NAMALWA (cell line): ENCODE results near the gene SLC25A48.

Experiments
- DNase-seq: peaks from one replicate; pipeline ENCODE4 v3.0.0-alpha.2; 2015; ENCODE audit warnings: low spot score

The SLC25A48 gene

GRCh38 chr5:135920199-135920598 lies 85.7 kb downstream of the SLC25A48 start:
- DNase-seq = no peak

- no peak for DNase-seq
Measured at GRCh38 chr5:135921388-135921787, 86.9 kb downstream of the SLC25A48 start.

- no peak for DNase-seq
Measured at GRCh38 chr5:135930029-135930948, 95.8 kb downstream of the SLC25A48 start.

- no peak for DNase-seq
Measured at GRCh38 chr5:135930949-135931295, 96.5 kb downstream of the SLC25A48 start.

GRCh38 chr5:135934939-135935338 lies 100.5 kb downstream of the SLC25A48 start:
- no peak for DNase-seq

- DNase-seq = no peak
Measured at GRCh38 chr5:135937245-135937911, 102.9 kb downstream of the SLC25A48 start.
